Memory B cell (primary cell): Measurements from ENCODE around the gene DNAJB1.

Experiments
- ATAC-seq: fragments of 150-1000 bp; cut with Tn5 transposase; 2 replicates; pipeline ENCODE4 v1.10.0; 2021; ENCODE audit warnings: low read depth, mild to moderate bottlenecking, moderate library complexity
- DNase-seq, 2 donors: peaks; one replicate each; pipeline ENCODE4 v3.0.0; 2022; ENCODE audit warnings: low spot score in 2 of 2
- H3K27ac Mint-ChIP-seq: one replicate; pipeline ENCODE4 v1.8.0; 2022; ENCODE audit warnings: mild to moderate bottlenecking, moderate library complexity, mixed read lengths
- H3K27me3 Mint-ChIP-seq: one replicate; pipeline ENCODE4 v1.8.0; 2022; ENCODE audit warnings: mixed read lengths
- H3K36me3 Mint-ChIP-seq: one replicate; pipeline ENCODE4 v1.8.0; 2022; ENCODE audit warnings: mild to moderate bottlenecking, mixed read lengths
- H3K4me1 Mint-ChIP-seq: one replicate; pipeline ENCODE4 v1.8.0; 2022; ENCODE audit warnings: mixed read lengths
- H3K4me3 Mint-ChIP-seq: one replicate; pipeline ENCODE4 v1.8.0; 2022; ENCODE audit warnings: mild to moderate bottlenecking, moderate library complexity, mixed read lengths
- H3K9me3 Mint-ChIP-seq: one replicate; pipeline ENCODE4 v1.8.0; 2022; ENCODE audit warnings: mixed read lengths

Gene DNAJB1

GRCh38 chr19:14519860-14520407 is 1.7 kb upstream of the DNAJB1 start:
- no peaks in the 10 kb centered on the region for H3K9me3 Mint-ChIP-seq
- ATAC-seq (no peak), DNase-seq (no peak)
- peak overlapping the region; percentile 80 for H3K27ac Mint-ChIP-seq
- no peaks in the 10 kb centered on the region for H3K27me3 Mint-ChIP-seq
- H3K4me1 Mint-ChIP-seq: peaks cover 30% of the 10 kb centered on the region
- peaks cover 10% of the 10 kb centered on the region for H3K36me3 Mint-ChIP-seq
- peak overlapping the region; percentile 55 for H3K4me3 Mint-ChIP-seq

GRCh38 chr19:14519245-14519859 is 1.2 kb upstream of the DNAJB1 start:
- Mint-ChIP-seq H3K9me3 (no peaks in the 10 kb centered on the region), H3K27ac (peak overlapping the region; percentile 95), H3K4me3 (peak overlapping the region; percentile 55), H3K4me1 (peaks cover 34% of the 10 kb centered on the region), H3K36me3 (peaks cover 14% of the 10 kb centered on the region), H3K27me3 (no peaks in the 10 kb centered on the region)
- ATAC-seq: no peak
- DNase-seq: no peak

GRCh38 chr19:14517446-14517839 is 754 bp downstream of the DNAJB1 start:
- no peak for ATAC-seq
- H3K4me1 Mint-ChIP-seq: peaks cover 29% of the 10 kb centered on the region
- H3K36me3 Mint-ChIP-seq: peaks cover 14% of the 10 kb centered on the region
- H3K9me3 Mint-ChIP-seq: no peaks in the 10 kb centered on the region
- peak overlapping the region; percentile 45 for H3K27ac Mint-ChIP-seq
- H3K4me3 Mint-ChIP-seq: peak overlapping the region; percentile 92
- H3K27me3 Mint-ChIP-seq: no peaks in the 10 kb centered on the region
- DNase-seq: no peak

- Mint-ChIP-seq H3K27ac (peak overlapping the region; percentile 45), H3K4me1 (peaks cover 28% of the 10 kb centered on the region), H3K36me3 (peaks cover 14% of the 10 kb centered on the region), H3K4me3 (peak overlapping the region; percentile 86), H3K9me3 (no peaks in the 10 kb centered on the region), H3K27me3 (no peaks in the 10 kb centered on the region)
- no peak for ATAC-seq
- DNase-seq: no peak
Observed at GRCh38 chr19:14516746-14517438, 1.3 kb downstream of the DNAJB1 start.

GRCh38 chr19:14516048-14516534 is 2.1 kb downstream of the DNAJB1 start:
- H3K9me3 Mint-ChIP-seq: no peaks in the 10 kb centered on the region
- no peaks in the 10 kb centered on the region for H3K27me3 Mint-ChIP-seq
- DNase-seq (no peak), ATAC-seq (no peak)
- peaks cover 14% of the 10 kb centered on the region for H3K36me3 Mint-ChIP-seq
- peak overlapping the region; percentile 86 for H3K4me3 Mint-ChIP-seq
- peak overlapping the region; percentile 6 for H3K27ac Mint-ChIP-seq
- H3K4me1 Mint-ChIP-seq: peaks cover 28% of the 10 kb centered on the region

GRCh38 chr19:14515501-14516047 is 2.6 kb downstream of the DNAJB1 start:
- Mint-ChIP-seq H3K36me3 (peaks cover 14% of the 10 kb centered on the region), H3K27me3 (no peaks in the 10 kb centered on the region), H3K4me1 (peaks cover 28% of the 10 kb centered on the region), H3K4me3 (peak overlapping the region; percentile 86), H3K27ac (peak overlapping the region; percentile 6), H3K9me3 (no peaks in the 10 kb centered on the region)
- no peak for ATAC-seq
- DNase-seq: no peak

- H3K4me3 Mint-ChIP-seq: no peak overlapping the region
- peaks cover 14% of the 10 kb centered on the region for H3K36me3 Mint-ChIP-seq
- H3K27me3 Mint-ChIP-seq: no peaks in the 10 kb centered on the region
- ATAC-seq: no peak
- no peak for DNase-seq
- H3K9me3 Mint-ChIP-seq: no peaks in the 10 kb centered on the region
- peak overlapping the region; percentile 38 for H3K27ac Mint-ChIP-seq
- H3K4me1 Mint-ChIP-seq: peaks cover 24% of the 10 kb centered on the region
Observed at GRCh38 chr19:14514215-14514863, 3.9 kb downstream of the DNAJB1 start.

GRCh38 chr19:14512406-14512961 is 5.7 kb downstream of the DNAJB1 start:
- H3K4me1 Mint-ChIP-seq: peaks cover 23% of the 10 kb centered on the region

GRCh38 chr19:14511229-14511593 is 7.0 kb downstream of the DNAJB1 start:
- Mint-ChIP-seq H3K4me3 (no peak overlapping the region), H3K27me3 (no peaks in the 10 kb centered on the region), H3K36me3 (peaks cover 9% of the 10 kb centered on the region), H3K4me1 (peaks cover 13% of the 10 kb centered on the region), H3K9me3 (no peaks in the 10 kb centered on the region), H3K27ac (no peak overlapping the region)
- DNase-seq (no peak), ATAC-seq (no peak)

More at GRCh38 chr19:14512406-14512961, 5.7 kb downstream of the DNAJB1 start:
- H3K4me3 Mint-ChIP-seq: no peak overlapping the region
- no peak overlapping the region for H3K27ac Mint-ChIP-seq
- no peaks in the 10 kb centered on the region for H3K27me3 Mint-ChIP-seq
- H3K9me3 Mint-ChIP-seq: no peaks in the 10 kb centered on the region
- peaks cover 14% of the 10 kb centered on the region for H3K36me3 Mint-ChIP-seq
- no peak for ATAC-seq
- no peak for DNase-seq

- Mint-ChIP-seq H3K27ac (no peak overlapping the region), H3K36me3 (peaks cover 8% of the 10 kb centered on the region), H3K4me3 (no peak overlapping the region), H3K9me3 (no peaks in the 10 kb centered on the region), H3K27me3 (no peaks in the 10 kb centered on the region), H3K4me1 (peaks cover 12% of the 10 kb centered on the region)
- no peak for ATAC-seq
- DNase-seq: no peak
Observed at GRCh38 chr19:14510311-14511228, 7.6 kb downstream of the DNAJB1 start.

GRCh38 chr19:14507704-14508542 is 10.3 kb downstream of the DNAJB1 start:
- Mint-ChIP-seq H3K27ac (no peak overlapping the region), H3K4me1 (peaks cover 11% of the 10 kb centered on the region), H3K9me3 (no peaks in the 10 kb centered on the region), H3K27me3 (peaks cover 11% of the 10 kb centered on the region), H3K4me3 (no peak overlapping the region), H3K36me3 (no peaks in the 10 kb centered on the region)
- no peak for ATAC-seq
- DNase-seq: no peak

- DNase-seq (peak; percentile 52 to 55), ATAC-seq (peak; percentile 82)
- Mint-ChIP-seq H3K36me3 (no peaks in the 10 kb centered on the region), H3K4me1 (peaks cover 11% of the 10 kb centered on the region), H3K9me3 (no peaks in the 10 kb centered on the region), H3K27me3 (peaks cover 11% of the 10 kb centered on the region), H3K27ac (no peak overlapping the region), H3K4me3 (no peak overlapping the region)
Observed at GRCh38 chr19:14505488-14506239, 12.5 kb downstream of the DNAJB1 start.
